ENCODE data around the gene ADM.

The ADM gene

DNA sequence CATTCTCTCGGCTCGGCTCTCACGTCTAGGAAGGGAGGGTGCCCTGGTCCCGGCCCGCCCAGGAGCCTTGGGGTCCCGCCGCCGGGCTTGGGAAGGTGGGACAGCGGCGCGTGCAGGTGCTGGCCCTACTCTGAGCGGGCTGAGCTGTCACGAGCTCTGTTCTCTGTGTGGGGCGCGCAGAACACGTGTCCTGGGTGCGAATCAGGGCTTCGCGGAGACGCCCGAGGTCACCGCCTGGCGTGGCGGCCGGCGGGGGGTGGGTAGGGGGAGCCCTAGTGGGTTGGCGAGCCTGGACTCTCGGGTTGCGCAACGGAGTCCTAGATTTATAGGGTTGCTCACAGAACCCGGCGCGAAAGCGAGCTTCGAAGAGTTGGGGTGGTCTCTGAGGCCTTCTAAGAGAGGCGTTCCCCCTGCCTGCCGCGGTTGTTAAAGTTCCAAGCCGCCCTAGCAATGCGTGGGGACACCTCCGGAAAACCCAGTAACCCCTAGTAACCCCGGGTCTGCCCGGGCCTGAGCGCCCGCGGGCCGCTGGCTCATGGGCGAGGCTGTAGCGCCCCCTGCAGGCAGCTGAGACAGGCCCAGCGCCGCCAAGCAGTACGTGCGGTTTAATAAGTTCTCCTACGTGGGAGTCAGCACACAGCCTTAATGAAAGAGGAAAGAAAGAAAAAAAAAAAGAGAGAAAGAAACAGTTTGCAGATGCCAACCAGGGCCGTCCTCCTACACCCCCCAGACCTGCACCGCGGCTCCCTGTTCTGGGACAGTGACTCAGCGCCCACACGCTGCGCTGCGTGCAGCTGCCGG, 2.7 kb downstream of the ADM start:
- TF ChIP-seq, protein P1, sequence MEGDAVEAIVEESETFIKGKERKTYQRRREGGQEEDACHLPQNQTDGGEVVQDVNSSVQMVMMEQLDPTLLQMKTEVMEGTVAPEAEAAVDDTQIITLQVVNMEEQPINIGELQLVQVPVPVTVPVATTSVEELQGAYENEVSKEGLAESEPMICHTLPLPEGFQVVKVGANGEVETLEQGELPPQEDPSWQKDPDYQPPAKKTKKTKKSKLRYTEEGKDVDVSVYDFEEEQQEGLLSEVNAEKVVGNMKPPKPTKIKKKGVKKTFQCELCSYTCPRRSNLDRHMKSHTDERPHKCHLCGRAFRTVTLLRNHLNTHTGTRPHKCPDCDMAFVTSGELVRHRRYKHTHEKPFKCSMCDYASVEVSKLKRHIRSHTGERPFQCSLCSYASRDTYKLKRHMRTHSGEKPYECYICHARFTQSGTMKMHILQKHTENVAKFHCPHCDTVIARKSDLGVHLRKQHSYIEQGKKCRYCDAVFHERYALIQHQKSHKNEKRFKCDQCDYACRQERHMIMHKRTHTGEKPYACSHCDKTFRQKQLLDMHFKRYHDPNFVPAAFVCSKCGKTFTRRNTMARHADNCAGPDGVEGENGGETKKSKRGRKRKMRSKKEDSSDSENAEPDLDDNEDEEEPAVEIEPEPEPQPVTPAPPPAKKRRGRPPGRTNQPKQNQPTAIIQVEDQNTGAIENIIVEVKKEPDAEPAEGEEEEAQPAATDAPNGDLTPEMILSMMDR (IDR thresholded peaks at IDR 0.05; ENCODE audit: extremely low read depth, missing control alignments): peak; percentile 86
- peak; percentile 86 for DNase-seq (ENCODE audit: low spot score)

DNA sequence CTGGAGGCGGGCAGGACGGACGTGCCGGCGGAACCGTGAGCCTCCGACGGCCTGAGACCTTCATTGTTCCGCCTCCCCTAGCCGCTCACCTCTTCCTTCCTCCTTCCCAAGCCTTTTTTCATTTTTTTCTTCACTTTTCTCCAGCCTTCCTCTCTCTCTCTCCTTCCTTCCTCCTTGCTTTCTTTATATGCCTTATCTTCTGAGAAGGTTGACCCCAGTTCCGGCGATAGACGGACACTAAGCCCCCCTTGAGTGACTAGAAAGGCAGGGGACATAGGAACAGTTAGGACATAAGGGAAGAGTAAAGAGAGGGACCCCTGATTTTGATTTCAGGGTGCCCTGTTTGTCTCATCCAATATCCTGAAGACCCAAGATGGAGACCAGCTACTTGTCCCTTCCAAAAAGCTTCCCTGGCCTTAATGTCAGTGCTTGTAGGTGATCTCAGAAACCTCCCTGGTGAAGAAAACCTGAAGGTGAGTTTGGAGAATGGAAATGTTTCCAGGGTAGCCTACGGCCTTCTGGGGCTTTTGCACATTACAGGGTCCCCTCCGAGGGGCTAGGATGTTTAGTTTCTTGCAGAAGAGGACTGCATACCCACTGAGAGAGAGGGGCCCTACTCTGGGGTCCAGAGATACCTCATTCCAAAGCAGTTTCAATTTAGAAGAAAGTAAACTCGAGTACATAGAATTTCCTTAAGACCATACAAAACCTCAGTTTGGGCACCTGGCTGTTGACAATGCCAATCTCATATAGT, 3.5 kb downstream of the ADM start:
- DNase-seq (ENCODE audit: low spot score): no peak

DNA sequence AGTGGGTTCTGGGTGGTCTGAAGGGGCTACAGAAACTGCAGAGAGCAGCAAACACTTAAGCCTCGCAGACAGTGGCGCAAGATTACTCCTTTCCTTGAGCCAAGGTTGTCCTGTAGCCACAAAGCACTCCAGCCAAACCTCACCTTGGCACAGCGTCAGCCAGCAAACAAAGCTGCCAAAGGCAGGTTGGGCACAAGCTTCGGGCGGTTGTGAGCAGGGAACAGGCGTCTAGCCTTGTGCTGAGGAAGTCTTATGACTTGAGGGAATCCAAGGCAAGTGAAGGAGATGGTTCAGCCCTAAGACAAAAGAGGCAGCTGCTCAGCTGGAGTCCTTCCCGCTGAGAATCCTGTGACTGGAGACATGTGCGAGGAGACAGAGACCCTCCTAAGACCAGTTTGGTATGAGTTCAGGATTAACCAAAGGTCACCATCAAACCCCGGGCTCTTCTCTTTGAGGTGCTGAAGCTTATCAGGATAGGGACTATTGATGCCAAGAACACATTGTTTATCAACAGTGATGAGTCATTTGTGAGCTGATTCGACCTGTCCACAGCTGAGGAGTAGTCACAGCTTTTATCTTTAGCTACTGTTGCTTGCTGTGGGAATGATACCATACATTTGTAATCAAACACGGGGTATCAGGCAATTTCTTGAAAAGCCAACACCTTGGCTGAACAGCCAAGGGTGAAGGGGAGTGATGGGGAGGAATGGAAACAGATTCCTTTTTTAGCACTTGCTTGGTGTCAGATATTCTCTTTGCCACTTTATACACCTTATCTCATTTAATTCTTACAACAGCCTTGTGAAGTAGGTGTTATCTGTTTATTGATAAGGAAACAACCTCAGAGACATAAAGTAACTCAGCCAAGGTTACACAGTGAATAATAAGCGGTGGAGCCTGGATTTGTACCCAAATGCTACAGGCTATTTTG, 4.6 kb downstream of the ADM start:
- no peak for DNase-seq (ENCODE audit: low spot score)
- TF ChIP-seq, protein P1 (IDR thresholded peaks at IDR 0.05; ENCODE audit: extremely low read depth, missing control alignments): no peak

More for the DNA sequence above, 3.5 kb downstream of the ADM start:
- TF ChIP-seq, protein P1 (IDR thresholded peaks at IDR 0.05; ENCODE audit: extremely low read depth, missing control alignments): no peak

DNA sequence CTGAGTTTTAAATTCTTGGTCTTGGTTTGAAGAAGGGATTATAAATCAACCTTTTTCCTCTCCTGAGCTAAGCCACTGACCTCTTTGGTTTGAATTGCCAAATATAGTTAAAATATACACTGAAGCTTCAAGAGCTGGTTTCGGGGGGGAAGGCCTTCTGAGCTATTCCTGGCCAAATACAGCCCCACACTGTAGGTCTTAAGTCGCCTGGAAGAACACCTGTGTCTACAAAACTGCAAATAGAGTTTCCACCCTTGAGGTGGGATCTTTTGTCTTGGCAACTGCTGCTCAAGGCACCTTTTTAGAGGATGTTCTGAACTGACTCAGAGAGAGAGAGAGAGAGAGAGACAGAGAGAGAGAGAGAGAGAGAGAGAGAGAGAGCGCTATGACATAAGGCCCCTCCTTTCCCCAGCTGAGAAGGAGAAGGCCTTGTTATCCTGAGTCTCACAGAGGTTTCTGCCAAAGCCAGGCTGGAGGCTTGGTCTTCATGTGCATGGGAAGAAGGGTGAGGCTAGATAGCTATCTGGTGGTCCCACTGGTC, 5.5 kb downstream of the ADM start:
- DNase-seq (ENCODE audit: low spot score): peak; percentile 41
- TF ChIP-seq, protein P1 (IDR thresholded peaks at IDR 0.05; ENCODE audit: extremely low read depth, missing control alignments): no peak

DNA sequence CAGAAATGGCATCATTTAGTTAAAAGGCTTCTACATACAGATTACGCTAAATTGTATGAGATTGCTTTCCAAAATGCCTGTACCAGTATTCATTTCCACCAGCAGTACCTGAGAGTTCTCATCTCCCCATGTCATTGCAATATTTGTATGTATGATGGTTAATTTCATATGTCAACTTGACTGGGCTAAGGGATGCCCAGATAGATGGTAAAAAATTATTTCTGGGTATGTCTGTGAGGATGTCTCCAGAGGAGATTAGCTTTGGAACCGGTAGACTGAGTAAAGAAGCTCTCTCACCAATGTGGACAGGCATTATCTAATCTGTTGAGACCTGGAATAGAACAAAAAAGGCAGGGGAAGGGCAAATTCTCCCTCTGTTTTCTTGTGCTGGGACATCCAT, 6.9 kb downstream of the ADM start:
- TF ChIP-seq, protein P1 (IDR thresholded peaks at IDR 0.05; ENCODE audit: extremely low read depth, missing control alignments): no peak
- no peak for DNase-seq (ENCODE audit: low spot score)

DNA sequence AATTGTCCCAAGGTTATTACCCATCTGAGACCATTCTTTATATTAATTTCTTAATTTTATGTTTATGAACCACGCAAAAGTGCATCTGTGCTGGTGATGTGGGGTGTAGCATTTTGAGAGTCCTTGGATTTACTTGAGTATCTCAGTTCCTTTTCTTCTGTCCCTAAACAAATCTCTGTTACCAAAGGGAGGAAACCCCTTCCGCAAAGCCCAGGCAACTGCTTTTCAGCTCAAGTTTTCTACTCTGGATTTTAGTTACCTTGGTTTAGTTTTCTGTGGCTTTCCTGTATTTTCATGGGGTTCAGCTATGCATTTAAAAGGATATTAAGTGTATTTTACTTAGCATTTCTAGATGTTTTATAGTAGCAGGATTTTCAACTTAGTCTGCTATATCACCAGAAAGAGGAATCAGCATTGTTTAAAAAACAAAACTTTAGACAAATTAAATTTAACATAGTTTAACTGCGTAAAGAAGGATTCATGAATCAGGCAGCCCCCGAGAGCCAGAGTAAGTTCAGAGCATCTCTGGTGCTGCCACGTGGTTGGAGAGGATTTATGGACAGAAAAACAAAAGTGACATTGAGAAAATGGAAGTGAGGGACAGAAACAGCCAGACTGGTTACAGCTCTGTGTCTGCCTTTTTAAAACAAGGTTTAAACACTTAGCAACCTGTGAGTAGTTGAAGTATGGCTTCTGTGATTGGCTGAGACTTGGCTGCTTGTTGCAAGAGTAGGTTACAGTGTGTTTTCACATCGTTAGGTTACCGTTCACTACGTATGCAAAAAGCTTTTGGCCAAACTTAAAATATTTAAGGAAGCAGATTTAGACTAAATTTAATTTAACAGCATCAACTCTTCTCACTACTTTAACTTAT, 9.6 kb downstream of the ADM start:
- DNase-seq (ENCODE audit: low spot score): peak; percentile 61
- TF ChIP-seq, protein P1 (IDR thresholded peaks at IDR 0.05; ENCODE audit: extremely low read depth, missing control alignments): no peak

Data from GM20000 (cell line).